GM12878 (cell line): ENCODE data around the gene NAA38. TPM values are rescaled to one million over a fixed set of nuclear protein-coding genes. Genes with fewer than 3 reads are reported as not detected.

Experiments
- ATAC-seq: fragments of 200-7000 bp; cut with Tn5 transposase; 3 replicates; pipeline ENCODE4 v1.9.1; 2020; ENCODE audit warnings: mild to moderate bottlenecking, moderate library complexity
- BruUV-seq: library from RNA; stranded (reverse); fragments of 400-500 nt; replicated peaks from 2 replicates; lab custom pipeline; 2021; lab: Mats Ljungman, UMichigan
- CTCF ChIA-PET: fragments of 300-600 bp; sonication (Branson Sonifier 250); formaldehyde crosslinking; extraction: SDS; loops from one replicate; lab custom pipeline; 2021; ENCODE audit warnings: inconsistent platforms; lab: Yijun Ruan, JAX
- POLR2A ChIA-PET: fragments of 350-600 bp; formaldehyde crosslinking; extraction: SDS; loops from one replicate; lab custom pipeline; 2021; ENCODE audit warnings: inconsistent platforms; lab: Charles Lee
- RAD21 ChIA-PET: fragments of 300-600 bp; sonication (Branson Sonifier 250); formaldehyde crosslinking; loops from one replicate; lab custom pipeline; 2023; ENCODE audit warnings: antibody characterized with exemption; ENCODE audit not compliant: unreplicated experiment; lab: Charles Lee
- SMC1A ChIA-PET: fragments of 300-600 bp; sonication (Branson Sonifier 250); formaldehyde crosslinking; loops from one replicate; lab custom pipeline; 2023; ENCODE audit not compliant: unreplicated experiment, uncharacterized antibody; lab: Charles Lee
- DNase-seq: peaks from one replicate; pipeline ENCODE4 v3.0.0-alpha.2; 2011; ENCODE audit warnings: low read depth, low spot score
- FAIRE-seq: peaks from 3 replicates; lab custom pipeline; 2011; peaks lifted over from hg19 to GRCh38; lab: Jason Lieb, UNC
- H2AFZ ChIP-seq: 2 replicates; pipeline ENCODE4 v1.6.0; 2011; ENCODE audit warnings: low read depth, low read length, control low read depth; ENCODE audit not compliant: control insufficient read depth
- H3K27ac ChIP-seq: 2 replicates; pipeline ENCODE4 v1.5.1; 2011; ENCODE audit warnings: control low read depth; ENCODE audit not compliant: control insufficient read depth, insufficient read depth
- H3K27me3 ChIP-seq, 2 experiments: replicated peaks in 1 of 2; 2 replicates each; pipeline versions ENCODE4 v1.6.0 to v1.6.1; 2011; ENCODE audit warnings: low read length in 1 of 2; ENCODE audit not compliant: control insufficient read depth in 2 of 2, insufficient read depth in 2 of 2
- H3K36me3 ChIP-seq, 2 experiments: 2 replicates each; pipeline ENCODE4 v1.5.1; 2011; ENCODE audit warnings: low read length in 1 of 2; ENCODE audit not compliant: control insufficient read depth in 2 of 2, insufficient read depth in 2 of 2
- H3K4me1 ChIP-seq: 2 replicates; pipeline ENCODE4 v1.6.1; 2011; ENCODE audit warnings: mild to moderate bottlenecking, low read length, moderate library complexity, mixed read lengths; ENCODE audit not compliant: control insufficient read depth, insufficient read depth
- H3K4me2 ChIP-seq: 2 replicates; pipeline ENCODE4 v1.6.0; 2011; ENCODE audit warnings: control low read depth; ENCODE audit not compliant: control insufficient read depth, insufficient read depth
- H3K4me3 ChIP-seq: fragments of 200-600 bp; sonication (generic); 2 replicates; pipeline ENCODE4 v1.5.1; 2016
- H3K79me2 ChIP-seq: 2 replicates; pipeline ENCODE4 v1.6.0; 2011; ENCODE audit warnings: low read length; ENCODE audit not compliant: control insufficient read depth, insufficient read depth
- H3K9ac ChIP-seq: 2 replicates; pipeline ENCODE4 v1.8.0; 2011; ENCODE audit warnings: low read length, control low read depth, mixed read lengths; ENCODE audit not compliant: control insufficient read depth, insufficient read depth
- H3K9me3 ChIP-seq: replicated peaks from 3 replicates; pipeline ENCODE4 v1.5.1; 2011; ENCODE audit warnings: mild to moderate bottlenecking, low read length; ENCODE audit not compliant: control insufficient read depth, insufficient read depth
- H4K20me1 ChIP-seq: 2 replicates; pipeline ENCODE4 v1.6.0; 2011; ENCODE audit not compliant: control insufficient read depth, insufficient read depth
- ATF7 ChIP-seq: fragments of 450-650 bp; IDR thresholded peaks from 2 replicates; pipeline ENCODE4 v1.6.1; 2016; ENCODE audit warnings: low read depth, mild to moderate bottlenecking
- CHD1 ChIP-seq: IDR thresholded peaks from 2 replicates; pipeline ENCODE4 v1.6.1; 2012; ENCODE audit warnings: low read depth, low read length, improper control_type of control experiment
- HDGF ChIP-seq: fragments of 450-650 bp; IDR thresholded peaks from 2 replicates; pipeline ENCODE4 v1.6.1; 2016; ENCODE audit warnings: antibody characterized with exemption
- IKZF1 ChIP-seq: fragments of 450-650 bp; conservative IDR thresholded peaks from 2 replicates; pipeline ENCODE4 v1.6.1; 2017; ENCODE audit warnings: antibody characterized with exemption, mild to moderate bottlenecking
- IRF5 ChIP-seq: fragments of 450-650 bp; IDR thresholded peaks from 2 replicates; pipeline ENCODE4 v1.6.1; 2017; ENCODE audit warnings: borderline replicate concordance
- LARP7 ChIP-seq: fragments of 450-650 bp; IDR thresholded peaks from 2 replicates; pipeline ENCODE4 v1.6.1; 2017; ENCODE audit warnings: mild to moderate bottlenecking
- MTA2 ChIP-seq: fragments of 450-650 bp; IDR thresholded peaks from 2 replicates; pipeline ENCODE4 v1.6.1; 2016; ENCODE audit warnings: low read depth, mild to moderate bottlenecking, moderate library complexity
- STAT1 ChIP-seq: fragments of 450-650 bp; conservative IDR thresholded peaks from 2 replicates; pipeline ENCODE4 v1.6.1; 2014; ENCODE audit warnings: antibody characterized with exemption, mild to moderate bottlenecking
- STAT3 ChIP-seq: IDR thresholded peaks from 2 replicates; pipeline ENCODE4 v1.6.1; 2011; ENCODE audit warnings: low read depth, low read length, improper control_type of control experiment
- ZBED1 ChIP-seq: IDR thresholded peaks from 2 replicates; pipeline ENCODE4 v1.6.1; 2016; ENCODE audit warnings: borderline replicate concordance
- ZNF384 ChIP-seq: IDR thresholded peaks from 2 replicates; pipeline ENCODE4 v1.6.1; 2012; ENCODE audit warnings: low read depth, mild to moderate bottlenecking, low read length, improper control_type of control experiment, borderline replicate concordance
- WGBS: methylation state at CpG from one replicate; pipeline ENCODE4 v1.1.6; 2016; ENCODE audit warnings: low lambda C conversion rate; ENCODE audit not compliant: insufficient replicate concordance, insufficient coverage; ENCODE audit errors: missing lambda C conversion rate; 5-methylcytosine and 5-hydroxymethylcytosine counted together
- in situ Hi-C: fragments of 300-500 bp; cut with MboI; formaldehyde crosslinking; loops from 9 replicates; pipeline ENCODE4 v1.14.3; 2018; ENCODE audit warnings: mixed read lengths
- intact Hi-C: fragments of 100-400 bp; cut with micrococcal nuclease; formaldehyde crosslinking; loops from one replicate; pipeline ENCODE4 v1.14.2; 2022; ENCODE audit not compliant: unreplicated experiment
- polyA plus RNA-seq, 11 experiments: library from polyadenylated mRNA; depleted of rRNA in 4 of 11; unstranded in 6 of 11; stranded (reverse) in 5 of 11; fragments of >200 nt; fragmentation: Nextera tagmentation in 4 of 11; fragmentation: Illumina TruSeq in 1 of 11; extraction: Ambion mirVana in 4 of 11; extraction: Trizol in 1 of 11; gene quantifications; 1 replicate in 1 of 11; 2 replicates in 10 of 11; pipeline versions ENCODE4 v1.2.1 to v1.2.3, GENCODE V29; 2011 to 2016; ENCODE audit warnings: inconsistent platforms in 2 of 11, missing spikeins in 2 of 11, low read depth in 1 of 11
- total RNA-seq, 4 experiments: library from RNA; depleted of rRNA in 3 of 4; stranded (reverse); fragments of >200 nt in 3 of 4; fragmentation: Illumina TruSeq in 1 of 4; extraction: Trizol in 1 of 4; gene quantifications; 2 replicates each; pipeline versions ENCODE4 v1.2.1 to v1.2.3, GENCODE V29; 2013 to 2021
- TF ChIP-seq, protein P1 (sequence below): fragments of 450-650 bp; IDR thresholded peaks from 2 replicates; pipeline ENCODE4 v1.6.1; 2017; ENCODE audit warnings: mild to moderate bottlenecking, moderate library complexity

Gene NAA38
- total and polyA plus RNA-seq, 10 of the 15 experiments (the other 5 are each of a cell fraction or from before 2014, with no cell fraction given) = 31.5 to 337 (median 215) TPM

DNA sequence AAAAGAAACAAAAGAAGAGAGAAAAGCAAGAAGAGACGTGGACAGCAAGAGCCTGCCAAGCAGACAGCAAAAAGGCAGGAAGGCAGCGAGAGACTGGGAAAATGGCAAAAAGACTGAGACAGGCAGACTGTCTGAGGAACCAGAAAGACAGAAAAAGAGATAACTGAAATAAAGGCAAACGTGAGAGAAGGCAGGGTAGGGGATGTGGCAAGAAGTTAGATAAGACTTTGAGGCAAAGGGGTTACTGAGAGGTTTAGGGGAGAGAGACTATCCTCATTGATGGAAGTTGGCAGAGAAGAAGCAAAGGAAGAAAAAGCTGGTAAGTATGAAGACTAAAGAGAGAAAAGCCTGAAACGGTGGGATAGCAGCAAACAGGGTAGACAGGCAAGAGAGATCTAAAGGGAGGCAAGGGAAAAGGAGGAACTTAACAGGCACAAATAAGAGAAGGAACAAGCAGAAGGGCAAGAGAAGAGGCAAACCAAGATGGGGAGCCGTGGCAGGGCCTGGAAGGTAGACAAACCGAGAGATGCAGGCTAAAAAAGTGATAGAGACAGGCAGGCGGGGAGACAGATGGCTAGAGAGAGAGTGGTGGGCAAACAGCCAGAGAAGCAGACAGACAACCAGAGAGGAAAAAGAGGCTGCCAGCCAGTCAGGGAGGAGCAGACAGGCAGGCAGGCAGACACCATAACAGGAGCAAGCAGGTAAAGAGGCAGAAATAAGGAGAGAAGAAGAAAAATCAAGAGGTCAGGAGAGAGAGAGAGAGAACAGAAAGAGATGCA lies 24.1 kb upstream of the NAA38 start (continued):
- TF ChIP-seq, protein P1, sequence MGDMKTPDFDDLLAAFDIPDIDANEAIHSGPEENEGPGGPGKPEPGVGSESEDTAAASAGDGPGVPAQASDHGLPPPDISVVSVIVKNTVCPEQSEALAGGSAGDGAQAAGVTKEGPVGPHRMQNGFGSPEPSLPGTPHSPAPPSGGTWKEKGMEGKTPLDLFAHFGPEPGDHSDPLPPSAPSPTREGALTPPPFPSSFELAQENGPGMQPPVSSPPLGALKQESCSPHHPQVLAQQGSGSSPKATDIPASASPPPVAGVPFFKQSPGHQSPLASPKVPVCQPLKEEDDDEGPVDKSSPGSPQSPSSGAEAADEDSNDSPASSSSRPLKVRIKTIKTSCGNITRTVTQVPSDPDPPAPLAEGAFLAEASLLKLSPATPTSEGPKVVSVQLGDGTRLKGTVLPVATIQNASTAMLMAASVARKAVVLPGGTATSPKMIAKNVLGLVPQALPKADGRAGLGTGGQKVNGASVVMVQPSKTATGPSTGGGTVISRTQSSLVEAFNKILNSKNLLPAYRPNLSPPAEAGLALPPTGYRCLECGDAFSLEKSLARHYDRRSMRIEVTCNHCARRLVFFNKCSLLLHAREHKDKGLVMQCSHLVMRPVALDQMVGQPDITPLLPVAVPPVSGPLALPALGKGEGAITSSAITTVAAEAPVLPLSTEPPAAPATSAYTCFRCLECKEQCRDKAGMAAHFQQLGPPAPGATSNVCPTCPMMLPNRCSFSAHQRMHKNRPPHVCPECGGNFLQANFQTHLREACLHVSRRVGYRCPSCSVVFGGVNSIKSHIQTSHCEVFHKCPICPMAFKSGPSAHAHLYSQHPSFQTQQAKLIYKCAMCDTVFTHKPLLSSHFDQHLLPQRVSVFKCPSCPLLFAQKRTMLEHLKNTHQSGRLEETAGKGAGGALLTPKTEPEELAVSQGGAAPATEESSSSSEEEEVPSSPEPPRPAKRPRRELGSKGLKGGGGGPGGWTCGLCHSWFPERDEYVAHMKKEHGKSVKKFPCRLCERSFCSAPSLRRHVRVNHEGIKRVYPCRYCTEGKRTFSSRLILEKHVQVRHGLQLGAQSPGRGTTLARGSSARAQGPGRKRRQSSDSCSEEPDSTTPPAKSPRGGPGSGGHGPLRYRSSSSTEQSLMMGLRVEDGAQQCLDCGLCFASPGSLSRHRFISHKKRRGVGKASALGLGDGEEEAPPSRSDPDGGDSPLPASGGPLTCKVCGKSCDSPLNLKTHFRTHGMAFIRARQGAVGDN = no peak
- TF ChIP-seq STAT1 (no peak), CHD1 (no peak), ZBED1 (no peak)

GRCh38 chr17:7880076-7880868 lies 22.9 kb upstream of the NAA38 start:
- CTCF ChIA-PET = interaction anchor here (1.6 to 8.9 kb wide), 2 partner anchors 11 to 17 kb away, joined by 5 to 75 read pairs; no protein-coding TSS in a partner anchor
- Histone ChIP-seq H3K4me2 (peak overlapping the region; percentile 60), H3K27ac (peak overlapping the region; percentile 24), H3K36me3 (peaks cover 0 to 2% of the 10 kb centered on the region in 2 experiments; a peak in 1 of 4 replicates), H3K79me2 (peaks cover 6% of the 10 kb centered on the region), H3K9me3 (no peaks in the 10 kb centered on the region), H4K20me1 (no peaks in the 10 kb centered on the region), H3K4me1 (peaks cover 19% of the 10 kb centered on the region), H3K4me3 (peak overlapping the region; percentile 0; the same call in 1 of the 2 replicates), H3K27me3 (no peaks in the 10 kb centered on the region), H2AFZ (no peak overlapping the region), H3K9ac (no peak overlapping the region)
- DNase-seq (no peak), FAIRE-seq (peak; percentile 72), ATAC-seq (peak; percentile 62)
- SMC1A ChIA-PET = interaction anchor here (1.5 kb wide), 1 partner anchor 18 kb away, joined by 3 read pairs; no protein-coding TSS in a partner anchor
- POLR2A ChIA-PET = interaction anchor here (0.7 to 1.4 kb wide), 2 partner anchors 11 to 35 kb away, joined by 3 to 4 read pairs; partner anchors contain the start of gene RNF227
- WGBS = 61% methylated on average over 3 of the region's 3 CpGs
- RAD21 ChIA-PET = interaction anchor here (0.7 to 1.1 kb wide), 3 partner anchors 23 to 43 kb away, joined by 3 to 4 read pairs (median 3); partner anchors contain the start of gene NAA38
- BruUV-seq = no TSS peak
- in situ Hi-C loops = no loop called here
- intact Hi-C loops = no loop called here
- TF ChIP-seq IRF5 (no peak), HDGF (peak; percentile 79), LARP7 (no peak), IKZF1 (0 out of 2 replicates have a peak, but pooled peaks have one; percentile 33), ATF7 (0 out of 2 replicates have a peak, but pooled peaks have one; percentile 19), STAT3 (no peak), MTA2 (peak; percentile 56; the same call in 1 of the 2 replicates), ZNF384 (no peak)
